H1 (cell line): ENCODE data around the gene MRFAP1. TPM values are rescaled to one million over a fixed set of nuclear protein-coding genes. Genes with fewer than 3 reads are reported as not detected.

Experiments used
- CTCF ChIA-PET: fragments of 300-600 bp; sonication (Branson Sonifier 250); formaldehyde crosslinking; loops from one replicate; lab custom pipeline; 2021; ENCODE audit not compliant: partially characterized antibody; lab: Charles Lee
- POLR2A ChIA-PET: fragments of 300-600 bp; sonication (Branson Sonifier 250); formaldehyde crosslinking; loops from one replicate; lab custom pipeline; 2021; ENCODE audit warnings: inconsistent platforms; ENCODE audit not compliant: partially characterized antibody; lab: Charles Lee
- DNase-seq, 2 experiments: peaks; one replicate each; pipeline versions ENCODE4 v3.0.0 to v3.0.0-alpha.2; 2010 to 2022; ENCODE audit warnings: low spot score in 2 of 2, low read depth in 1 of 2, mixed read lengths in 1 of 2
- FAIRE-seq: peaks from 2 replicates; lab custom pipeline; 2011; peaks lifted over from hg19 to GRCh38; lab: Jason Lieb, UNC
- H2AFZ ChIP-seq: 2 replicates; pipeline ENCODE4 v1.8.1; 2012; ENCODE audit warnings: low read length, inconsistent platforms
- H2AK5ac ChIP-seq: 2 replicates; pipeline ENCODE4 v1.6.1; 2013; ENCODE audit warnings: low read depth, low read length
- H2BK120ac ChIP-seq: replicated peaks from 2 replicates; pipeline ENCODE3; 2013; ENCODE audit warnings: low read depth, low read length, inconsistent platforms
- H2BK12ac ChIP-seq: 2 replicates; pipeline ENCODE4 v1.6.1; 2013; ENCODE audit warnings: low read depth, low read length
- H2BK15ac ChIP-seq: 2 replicates; pipeline ENCODE4 v1.6.1; 2013; ENCODE audit warnings: low read length
- H2BK20ac ChIP-seq: 2 replicates; pipeline ENCODE4 v1.6.1; 2013; ENCODE audit warnings: low read length
- H2BK5ac ChIP-seq: 2 replicates; pipeline ENCODE4 v1.6.1; 2013; ENCODE audit warnings: low read depth, low read length
- H3K14ac ChIP-seq: 2 replicates; pipeline ENCODE4 v1.6.1; 2013; ENCODE audit warnings: inconsistent platforms; ENCODE audit not compliant: insufficient read length
- H3K18ac ChIP-seq: 2 replicates; pipeline ENCODE4 v1.6.1; 2013; ENCODE audit warnings: low read length; ENCODE audit errors: extremely low read depth
- H3K23ac ChIP-seq: 2 replicates; pipeline ENCODE4 v1.6.1; 2013; ENCODE audit warnings: inconsistent platforms; ENCODE audit not compliant: insufficient read length
- H3K23me2 ChIP-seq: 2 replicates; pipeline ENCODE4 v1.6.1; 2013; ENCODE audit warnings: low read depth, low read length
- H3K27ac ChIP-seq: 2 replicates; pipeline ENCODE4 v1.6.1; 2011; ENCODE audit warnings: low read depth, low read length, inconsistent platforms
- H3K27me3 ChIP-seq, 4 experiments: replicated peaks in 1 of 4; 1 replicate in 1 of 4; 2 replicates in 3 of 4; pipeline versions ENCODE4 v1.6.1 to v1.8.1; 2011 to 2013; ENCODE audit warnings: low read length in 3 of 4, mild to moderate bottlenecking in 3 of 4, inconsistent platforms in 2 of 4, mixed read lengths in 2 of 4, moderate library complexity in 1 of 4; ENCODE audit not compliant: control insufficient read depth in 3 of 4, insufficient read depth in 3 of 4; ENCODE audit errors: extremely low read depth in 1 of 4
- H3K36me3 ChIP-seq, 4 experiments: 2 replicates each; pipeline versions ENCODE4 v1.6.1 to v1.8.1; 2011 to 2013; ENCODE audit warnings: mild to moderate bottlenecking in 4 of 4, low read length in 3 of 4, moderate library complexity in 2 of 4, control low read depth in 1 of 4, inconsistent platforms in 1 of 4; ENCODE audit not compliant: insufficient read depth in 4 of 4, control insufficient read depth in 2 of 4
- H3K4ac ChIP-seq: replicated peaks from 2 replicates; pipeline ENCODE3; 2013; ENCODE audit warnings: low read length, low read depth, mixed read lengths, inconsistent platforms; ENCODE audit not compliant: insufficient read length
- H3K4me1 ChIP-seq, 4 experiments: replicated peaks in 1 of 4; 1 replicate in 1 of 4; 2 replicates in 3 of 4; pipeline versions ENCODE4 v1.6.1 to v1.8.1; 2011 to 2013; ENCODE audit warnings: low read length in 3 of 4, inconsistent platforms in 2 of 4, mixed read lengths in 1 of 4; ENCODE audit not compliant: insufficient read depth in 4 of 4, control insufficient read depth in 3 of 4
- H3K4me2 ChIP-seq, 2 experiments: 2 replicates each; pipeline versions ENCODE4 v1.6.1 to v1.8.1; 2011 to 2013; ENCODE audit warnings: low read depth in 2 of 2, low read length in 2 of 2, control low read depth in 1 of 2, inconsistent platforms in 1 of 2, mild to moderate bottlenecking in 1 of 2; ENCODE audit not compliant: insufficient read depth in 1 of 2
- H3K4me3 ChIP-seq, 4 experiments: fragments of 200-600, 300-600 bp in 1 of 4; sonication (generic), shearing (Covaris generic), sonication (Bioruptor Twin) in 1 of 4; 2 replicates each; pipeline versions ENCODE4 v1.5.1 to v1.8.1; 2011 to 2016; ENCODE audit warnings: low read length in 4 of 4, low read depth in 3 of 4, control low read depth in 2 of 4, inconsistent platforms in 2 of 4, mild to moderate bottlenecking in 2 of 4, mixed read lengths in 1 of 4, moderate library complexity in 1 of 4; ENCODE audit not compliant: insufficient read depth in 2 of 4; ENCODE audit errors: extremely low read depth in 1 of 4
- H3K56ac ChIP-seq: replicated peaks from 2 replicates; pipeline ENCODE3; 2013; ENCODE audit warnings: low read depth, mild to moderate bottlenecking, mixed read lengths, low read length, inconsistent platforms; ENCODE audit not compliant: insufficient read length
- H3K79me1 ChIP-seq: 2 replicates; pipeline ENCODE4 v1.6.1; 2013; ENCODE audit warnings: low read depth, low read length, control low read depth
- H3K79me2 ChIP-seq, 2 experiments: 2 replicates each; pipeline versions ENCODE4 v1.6.1 to v1.8.1; 2012 to 2013; ENCODE audit warnings: low read length in 2 of 2, mild to moderate bottlenecking in 2 of 2, inconsistent platforms in 1 of 2; ENCODE audit not compliant: insufficient read depth in 2 of 2, control insufficient read depth in 1 of 2
- H3K9ac ChIP-seq, 4 experiments: replicated peaks in 1 of 4; 1 replicate in 1 of 4; 2 replicates in 3 of 4; pipeline versions ENCODE4 v1.6.1 to v1.8.1; 2011 to 2013; ENCODE audit warnings: low read depth in 3 of 4, low read length in 3 of 4, control low read depth in 2 of 4, mild to moderate bottlenecking in 2 of 4, moderate library complexity in 2 of 4, inconsistent platforms in 1 of 4; ENCODE audit errors: extremely low read depth in 1 of 4
- H3K9me3 ChIP-seq, 2 experiments: 2 replicates each; pipeline versions ENCODE4 v1.6.1 to v1.8.1; 2012 to 2013; ENCODE audit warnings: mild to moderate bottlenecking in 2 of 2, moderate library complexity in 2 of 2, control low read depth in 1 of 2, inconsistent platforms in 1 of 2, low read depth in 1 of 2, low read length in 1 of 2, mixed read lengths in 1 of 2; ENCODE audit not compliant: insufficient read depth in 2 of 2
- H4K20me1 ChIP-seq, 2 experiments: replicated peaks in 1 of 2; 2 replicates each; pipeline versions ENCODE3 to v1.8.1; 2011 to 2013; ENCODE audit warnings: inconsistent platforms in 2 of 2, low read length in 2 of 2, mild to moderate bottlenecking in 1 of 2; ENCODE audit not compliant: insufficient read depth in 2 of 2, control insufficient read depth in 1 of 2
- H4K5ac ChIP-seq: 2 replicates; pipeline ENCODE4 v1.6.1; 2013; ENCODE audit warnings: low read length, low read depth, mixed read lengths, inconsistent platforms; ENCODE audit not compliant: insufficient read length
- H4K8ac ChIP-seq: 2 replicates; pipeline ENCODE4 v1.8.0; 2013; ENCODE audit warnings: mild to moderate bottlenecking, moderate library complexity, low read length, inconsistent platforms; ENCODE audit not compliant: insufficient read depth; ENCODE audit errors: extremely low read depth
- H4K91ac ChIP-seq: replicated peaks from 2 replicates; pipeline ENCODE3; 2013; ENCODE audit warnings: low read length, mixed read lengths, inconsistent platforms; ENCODE audit not compliant: insufficient read length
- ATF3 ChIP-seq: IDR thresholded peaks from 2 replicates; pipeline ENCODE4 v1.6.1; 2011; ENCODE audit warnings: low read depth, mild to moderate bottlenecking, low read length; ENCODE audit not compliant: insufficient read depth
- CBX8 ChIP-seq: fragments of 300-800, 300-1000 bp; sonication (generic); IDR thresholded peaks from 2 replicates; pipeline ENCODE4 v1.7.1; 2016; ENCODE audit warnings: low read depth, low read length, borderline replicate concordance
- CTCF ChIP-seq, 3 experiments: IDR thresholded peaks; 1 replicate in 2 of 3; 2 replicates in 1 of 3; pipeline versions ENCODE4 v1.5.1 to v1.6.1; 2011; ENCODE audit warnings: low read length in 3 of 3, mild to moderate bottlenecking in 3 of 3, inconsistent platforms in 2 of 3, low read depth in 1 of 3, moderate library complexity in 1 of 3; ENCODE audit not compliant: insufficient read depth in 1 of 3; ENCODE audit errors: control extremely low read depth in 1 of 3
- GTF2F1 ChIP-seq: IDR thresholded peaks from 2 replicates; pipeline ENCODE4 v1.6.1; 2012; ENCODE audit warnings: low read depth, low read length, improper control_type of control experiment, borderline replicate concordance
- MAX ChIP-seq: IDR thresholded peaks from 2 replicates; pipeline ENCODE4 v1.6.1; 2012; ENCODE audit warnings: inconsistent platforms
- RFX5 ChIP-seq: IDR thresholded peaks from 2 replicates; pipeline ENCODE4 v1.6.1; 2011; ENCODE audit warnings: low read depth, low read length, improper control_type of control experiment, borderline replicate concordance
- SP2 ChIP-seq: IDR thresholded peaks from 2 replicates; pipeline ENCODE4 v1.6.1; 2012; ENCODE audit warnings: mild to moderate bottlenecking, low read length, inconsistent platforms
- WGBS, 2 experiments: shearing (Covaris generic) in 1 of 2; methylation state at CpG; one replicate each; pipeline versions ENCODE4 v1.1.6 to v1.1.7; 2013 to 2015; ENCODE audit warnings: low lambda C conversion rate in 2 of 2, mixed read lengths in 2 of 2, inconsistent platforms in 1 of 2, low coverage in 1 of 2, missing lambda C conversion rate in 1 of 2; ENCODE audit not compliant: insufficient replicate concordance in 2 of 2, insufficient coverage in 1 of 2, insufficient read length in 1 of 2; ENCODE audit errors: extremely low coverage in 1 of 2, missing lambda C conversion rate in 1 of 2; 5-methylcytosine and 5-hydroxymethylcytosine counted together
- polyA plus RNA-seq, 7 experiments: library from polyadenylated mRNA; depleted of rRNA in 3 of 7; stranded (reverse) in 5 of 7; unstranded in 2 of 7; fragments of >200 nt in 5 of 7; fragments of 200-250 nt in 2 of 7; gene quantifications; 1 replicate in 5 of 7; 2 replicates in 1 of 7; 4 replicates in 1 of 7; pipeline versions ENCODE4 v1.2.1 to v1.2.3, GENCODE V29; 2011 to 2013; ENCODE audit warnings: missing spikeins in 2 of 7, mixed read lengths in 2 of 7
- total RNA-seq: library from RNA; stranded (reverse); fragmentation: NEBNext Ultra II Directional; extraction: Animal tissue kit (Norgen Biotek cat#: 25700); gene quantifications from 2 replicates; pipeline ENCODE4 v1.2.1, GENCODE V29; 2021

MRFAP1 gene
- total and polyA plus RNA-seq, 2 of the 8 experiments (the other 6 are each of a cell fraction or from before 2014, with no cell fraction given): 108 to 307 TPM

- H3K79me1 ChIP-seq: 0 out of 2 replicates have a peak, but pooled peaks cover 2% of the 10 kb centered on the region
- no peak overlapping the region for H4K5ac ChIP-seq
- 87% methylated on average over 11 of the region's 11 CpGs; no CpG with 5 or more reads in 1 of the 2 experiments for WGBS, 2 experiments
- no peaks in the 10 kb centered on the region for H3K23me2 ChIP-seq
- H4K8ac ChIP-seq: no peak overlapping the region
- no peak overlapping the region for H2BK120ac ChIP-seq
- H3K9ac ChIP-seq: no peak overlapping the region
- H2BK12ac ChIP-seq: no peak overlapping the region
- peaks cover 0 to 8% of the 10 kb centered on the region in 2 experiments for H4K20me1 ChIP-seq
- H3K4me2 ChIP-seq: no peak overlapping the region
- no peak overlapping the region for H2BK5ac ChIP-seq
- H2BK20ac ChIP-seq: no peak overlapping the region
- POLR2A ChIA-PET: no interaction called here
- no peak overlapping the region for H3K14ac ChIP-seq
- FAIRE-seq (no peak), DNase-seq (no peak)
- no peak overlapping the region for H3K4me3 ChIP-seq
- no peak overlapping the region for H4K91ac ChIP-seq
- no peak overlapping the region for H2BK15ac ChIP-seq
- H3K18ac ChIP-seq: no peak overlapping the region
- no peaks in the 10 kb centered on the region for H3K36me3 ChIP-seq
- no peaks in the 10 kb centered on the region; a peak in 1 of 7 replicates for H3K27me3 ChIP-seq
- peaks cover 0 to 6% of the 10 kb centered on the region in 2 experiments; a peak in 1 of 4 replicates for H3K9me3 ChIP-seq
- no peak overlapping the region for H3K56ac ChIP-seq
- H3K79me2 ChIP-seq: no peaks in the 10 kb centered on the region
- no peak overlapping the region for H2AK5ac ChIP-seq
- H3K27ac ChIP-seq: no peak overlapping the region
- H3K4me1 ChIP-seq: 0 out of 7 replicates have a peak, but pooled peaks cover 0 to under 1% (median 0%) of the 10 kb centered on the region in 4 experiments
- H2AFZ ChIP-seq: no peak overlapping the region
- no peak overlapping the region for H3K23ac ChIP-seq
- CTCF ChIA-PET: interaction anchor here (0.6 to 0.8 kb wide), 3 partner anchors 12 to 706 kb away, joined by 3 read pairs; no protein-coding TSS in a partner anchor
- no peak overlapping the region for H3K4ac ChIP-seq
- TF ChIP-seq GTF2F1 (no peak), CBX8 (no peak), CTCF (IDR thresholded peaks at IDR 0.05; ENCODE audit: control extremely low read depth in 1 of 3, insufficient read depth in 1 of 3, low read depth in 1 of 3, low read length in 3 of 3) (no peak), SP2 (no peak), MAX (no peak), ATF3 (no peak), RFX5 (no peak)
These were observed 27.9 kb downstream of the MRFAP1 start for GRCh38 chr4:6668391-6668790.
